Osteocyte (in vitro differentiated cells): ENCODE data around the gene SLC26A6. TPM values are rescaled to one million over a fixed set of nuclear protein-coding genes. Genes with fewer than 3 reads are reported as not detected.

Source experiments
- DNase-seq: peaks from one replicate; pipeline ENCODE4 v3.0.0; 2021; ENCODE audit warnings: mixed read lengths; ENCODE audit not compliant: unreplicated experiment; ENCODE audit errors: extremely low spot score
- H3K27ac Mint-ChIP-seq: one replicate; pipeline ENCODE4 v1.8.0; 2021; ENCODE audit warnings: mild to moderate bottlenecking, mixed read lengths; ENCODE audit not compliant: unreplicated experiment
- H3K27me3 Mint-ChIP-seq: one replicate; pipeline ENCODE4 v1.8.0; 2021; ENCODE audit warnings: mixed read lengths; ENCODE audit not compliant: unreplicated experiment
- H3K36me3 Mint-ChIP-seq: one replicate; pipeline ENCODE4 v1.8.0; 2021; ENCODE audit warnings: mixed read lengths; ENCODE audit not compliant: unreplicated experiment
- H3K4me1 Mint-ChIP-seq: one replicate; pipeline ENCODE4 v1.8.0; 2021; ENCODE audit warnings: mixed read lengths; ENCODE audit not compliant: unreplicated experiment
- H3K4me3 Mint-ChIP-seq: one replicate; pipeline ENCODE4 v1.8.0; 2021; ENCODE audit warnings: mild to moderate bottlenecking, moderate library complexity, mixed read lengths; ENCODE audit not compliant: unreplicated experiment
- H3K9me3 Mint-ChIP-seq: one replicate; pipeline ENCODE4 v1.8.0; 2021; ENCODE audit warnings: mixed read lengths; ENCODE audit not compliant: unreplicated experiment
- total RNA-seq: library from RNA; stranded (reverse); gene quantifications from 2 replicates; pipeline ENCODE4 v1.2.1, GENCODE V29; 2021
- TF ChIP-seq, protein P1 (sequence below): fragments of 200-600 bp; sonication (generic); IDR thresholded peaks from 2 replicates; pipeline ENCODE4 v1.5.0; 2021; ENCODE audit warnings: antibody characterized with exemption, mild to moderate bottlenecking, moderate library complexity

SLC26A6 gene
- total RNA-seq, 1 donor from 2014 or later = 66.2 TPM

DNA sequence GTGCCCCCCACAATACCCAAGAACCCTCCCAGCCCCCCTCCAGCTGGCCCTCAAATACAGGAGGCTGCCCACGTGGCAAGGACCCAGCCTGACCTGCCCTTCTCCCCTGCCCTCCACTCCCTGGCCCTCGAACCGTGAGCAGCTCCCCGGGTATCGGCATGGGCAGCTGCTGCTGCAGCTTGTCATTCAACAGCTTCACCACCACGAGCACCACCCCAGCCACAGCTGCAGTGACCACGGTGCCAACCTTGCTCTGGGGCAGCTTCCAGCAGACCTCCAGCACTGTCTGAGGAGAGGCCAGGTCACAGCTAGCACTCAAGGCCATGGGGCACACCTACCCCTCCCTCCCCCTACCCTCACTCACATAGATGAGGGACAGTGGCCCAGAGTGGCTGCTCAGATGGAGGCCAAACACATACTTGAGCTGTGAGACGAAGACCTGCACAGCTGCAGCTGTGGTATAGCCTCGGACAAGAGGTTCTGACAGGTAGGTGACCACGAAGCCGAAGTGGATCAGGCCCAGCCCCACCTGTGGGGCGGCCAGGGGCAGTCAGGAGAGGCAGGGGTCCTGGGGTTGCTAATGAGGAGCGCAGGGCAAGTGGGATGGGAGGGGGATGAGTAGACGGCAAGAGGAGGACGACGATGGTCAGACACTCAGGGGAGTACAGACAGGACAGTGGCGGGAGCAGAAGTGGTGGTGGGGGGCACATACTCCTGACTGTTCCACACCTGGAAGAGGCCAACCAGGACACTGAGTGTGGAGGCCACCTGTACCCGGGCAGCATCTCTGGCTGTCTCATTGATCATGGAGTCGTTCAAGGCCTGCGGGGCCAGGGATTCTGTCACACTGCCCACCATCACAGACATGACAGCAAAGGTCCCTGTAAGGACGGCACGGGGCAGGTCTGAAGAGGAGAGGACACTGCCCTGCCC lies 3.5 kb downstream of the SLC26A6 start:
- Mint-ChIP-seq H3K9me3 (no peaks in the 10 kb centered on the region), H3K4me1 (peaks cover 27% of the 10 kb centered on the region), H3K36me3 (peaks cover 31% of the 10 kb centered on the region), H3K4me3 (no peak overlapping the region), H3K27ac (peak overlapping the region; percentile 31), H3K27me3 (no peaks in the 10 kb centered on the region)
- no peak for DNase-seq
- TF ChIP-seq, protein P1, sequence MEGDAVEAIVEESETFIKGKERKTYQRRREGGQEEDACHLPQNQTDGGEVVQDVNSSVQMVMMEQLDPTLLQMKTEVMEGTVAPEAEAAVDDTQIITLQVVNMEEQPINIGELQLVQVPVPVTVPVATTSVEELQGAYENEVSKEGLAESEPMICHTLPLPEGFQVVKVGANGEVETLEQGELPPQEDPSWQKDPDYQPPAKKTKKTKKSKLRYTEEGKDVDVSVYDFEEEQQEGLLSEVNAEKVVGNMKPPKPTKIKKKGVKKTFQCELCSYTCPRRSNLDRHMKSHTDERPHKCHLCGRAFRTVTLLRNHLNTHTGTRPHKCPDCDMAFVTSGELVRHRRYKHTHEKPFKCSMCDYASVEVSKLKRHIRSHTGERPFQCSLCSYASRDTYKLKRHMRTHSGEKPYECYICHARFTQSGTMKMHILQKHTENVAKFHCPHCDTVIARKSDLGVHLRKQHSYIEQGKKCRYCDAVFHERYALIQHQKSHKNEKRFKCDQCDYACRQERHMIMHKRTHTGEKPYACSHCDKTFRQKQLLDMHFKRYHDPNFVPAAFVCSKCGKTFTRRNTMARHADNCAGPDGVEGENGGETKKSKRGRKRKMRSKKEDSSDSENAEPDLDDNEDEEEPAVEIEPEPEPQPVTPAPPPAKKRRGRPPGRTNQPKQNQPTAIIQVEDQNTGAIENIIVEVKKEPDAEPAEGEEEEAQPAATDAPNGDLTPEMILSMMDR = no peak

- no peak overlapping the region for H3K27ac Mint-ChIP-seq
- H3K9me3 Mint-ChIP-seq = no peaks in the 10 kb centered on the region
- H3K27me3 Mint-ChIP-seq = no peaks in the 10 kb centered on the region
- TF ChIP-seq, protein P1 = no peak
- peaks cover 18% of the 10 kb centered on the region for H3K4me1 Mint-ChIP-seq
- no peak for DNase-seq
- H3K36me3 Mint-ChIP-seq = peaks cover 39% of the 10 kb centered on the region
- no peak overlapping the region for H3K4me3 Mint-ChIP-seq
Observed at GRCh38 chr3:48630833-48631232, 4.4 kb downstream of the SLC26A6 start.

GRCh38 chr3:48630407-48630806 lies 4.9 kb downstream of the SLC26A6 start:
- Mint-ChIP-seq H3K27ac (no peak overlapping the region), H3K4me1 (peaks cover 15% of the 10 kb centered on the region), H3K36me3 (peaks cover 43% of the 10 kb centered on the region), H3K4me3 (no peak overlapping the region), H3K9me3 (no peaks in the 10 kb centered on the region), H3K27me3 (no peaks in the 10 kb centered on the region)
- TF ChIP-seq, protein P1 = no peak
- DNase-seq = no peak

- Mint-ChIP-seq H3K36me3 (peaks cover 46% of the 10 kb centered on the region), H3K27ac (no peak overlapping the region), H3K9me3 (no peaks in the 10 kb centered on the region), H3K4me1 (peaks cover 15% of the 10 kb centered on the region), H3K27me3 (no peaks in the 10 kb centered on the region), H3K4me3 (no peak overlapping the region)
- TF ChIP-seq, protein P1 = no peak
- no peak for DNase-seq
Observed at GRCh38 chr3:48629894-48630293, 5.4 kb downstream of the SLC26A6 start.

DNA sequence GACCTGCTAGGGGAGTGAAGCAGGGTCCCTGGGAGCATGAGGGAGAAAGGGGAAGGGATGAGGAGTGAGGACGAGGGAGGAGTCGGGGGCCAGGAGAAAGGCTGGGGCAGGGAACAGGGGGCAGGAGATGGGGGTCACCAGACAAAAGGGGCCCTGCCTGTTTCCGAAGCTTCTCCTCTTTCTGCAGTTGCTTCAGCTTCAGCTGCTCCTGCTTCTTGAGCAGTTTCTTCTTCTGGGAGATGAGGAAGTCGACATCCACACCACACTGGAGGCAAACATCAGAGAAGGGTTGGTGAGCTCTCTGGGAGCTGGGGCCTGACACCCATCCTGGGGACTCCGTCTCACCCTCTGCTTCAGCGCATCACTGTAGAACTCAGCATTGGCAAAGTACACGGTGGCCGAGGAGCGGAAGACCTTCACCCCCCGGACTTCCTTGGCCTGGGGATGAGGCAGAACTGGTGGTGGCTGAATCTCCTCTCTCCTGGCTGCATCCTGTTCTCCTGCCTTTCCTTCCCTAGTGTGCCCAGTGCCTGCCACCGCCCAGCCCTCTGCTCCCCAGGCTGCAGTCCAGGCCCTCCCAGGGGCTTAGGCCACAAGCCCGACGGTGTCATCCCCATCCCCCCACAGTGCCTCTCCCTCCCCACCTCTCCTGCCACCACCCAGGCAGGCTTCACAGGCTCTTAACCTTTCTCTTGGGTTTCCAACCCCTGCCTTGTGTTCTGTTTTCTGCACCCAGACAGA lies 6.8 kb downstream of the SLC26A6 start:
- no peak for DNase-seq
- Mint-ChIP-seq H3K27ac (no peak overlapping the region), H3K27me3 (no peaks in the 10 kb centered on the region), H3K4me1 (peaks cover 3% of the 10 kb centered on the region), H3K9me3 (no peaks in the 10 kb centered on the region), H3K36me3 (peaks cover 52% of the 10 kb centered on the region), H3K4me3 (no peak overlapping the region)
- TF ChIP-seq, protein P1 = no peak
